Smooth muscle cell (in vitro differentiated cells): Measurements from ENCODE around the gene GABRR3. TPM values are rescaled to one million over a fixed set of nuclear protein-coding genes. Genes with fewer than 3 reads are reported as not detected.

Experiments
- DNase-seq: peaks from one replicate; lab custom pipeline; 2025; ENCODE audit not compliant: unreplicated experiment; lab: John Stamatoyannopoulos, UW
- H2AFZ ChIP-seq: fragments of 200-600 bp; sonication (generic); 2 replicates; pipeline ENCODE4 v1.6.0; 2016; ENCODE audit warnings: antibody characterized with exemption, low read depth, mild to moderate bottlenecking
- H3F3A ChIP-seq: fragments of 200-600 bp; sonication (generic); 2 replicates; pipeline ENCODE4 v1.6.0; 2017; ENCODE audit warnings: antibody characterized with exemption, low read depth
- H3K27ac ChIP-seq: fragments of 200-600 bp; sonication (generic); 2 replicates; pipeline ENCODE4 v1.5.1; 2016; ENCODE audit warnings: low read depth, mild to moderate bottlenecking
- H3K27me3 ChIP-seq: fragments of 200-600 bp; sonication (generic); 2 replicates; pipeline ENCODE4 v1.6.1; 2016; ENCODE audit warnings: low read depth, mild to moderate bottlenecking
- H3K36me3 ChIP-seq: fragments of 200-600 bp; sonication (generic); 2 replicates; pipeline ENCODE4 v1.5.1; 2016; ENCODE audit warnings: low read depth
- H3K4me1 ChIP-seq: fragments of 200-600 bp; sonication (generic); 2 replicates; pipeline ENCODE4 v1.5.1; 2016; ENCODE audit warnings: low read depth
- H3K4me2 ChIP-seq: fragments of 200-600 bp; sonication (generic); 2 replicates; pipeline ENCODE4 v1.6.0; 2016; ENCODE audit warnings: mild to moderate bottlenecking
- H3K4me3 ChIP-seq: fragments of 200-600 bp; sonication (generic); 2 replicates; pipeline ENCODE4 v1.5.1; 2016; ENCODE audit warnings: mild to moderate bottlenecking
- H3K79me2 ChIP-seq: fragments of 200-600 bp; sonication (generic); 2 replicates; pipeline ENCODE4 v1.6.0; 2016; ENCODE audit warnings: low read depth, mild to moderate bottlenecking
- H3K9ac ChIP-seq: fragments of 200-600 bp; sonication (generic); 2 replicates; pipeline ENCODE4 v1.6.0; 2016; ENCODE audit warnings: low read depth
- H3K9me3 ChIP-seq: fragments of 200-600 bp; sonication (generic); replicated peaks from 2 replicates; pipeline ENCODE4 v1.5.1; 2016; ENCODE audit warnings: low read depth
- H4K20me1 ChIP-seq: fragments of 200-600 bp; sonication (generic); 2 replicates; pipeline ENCODE4 v1.6.0; 2016; ENCODE audit warnings: low read depth
- WGBS: methylation state at CpG from one replicate; pipeline ENCODE4 v1.1.7; 2016; ENCODE audit warnings: low lambda C conversion rate; 5-methylcytosine and 5-hydroxymethylcytosine counted together
- polyA plus RNA-seq: library from polyadenylated mRNA; unstranded; fragments of >200 nt; fragmentation: Nextera tagmentation; extraction: Ambion mirVana; gene quantifications from 2 replicates; pipeline ENCODE4 v1.2.1, GENCODE V29; 2016
- total RNA-seq: library from RNA; depleted of rRNA; stranded (reverse); fragments of >200 nt; gene quantifications from 2 replicates; pipeline ENCODE4 v1.2.3, GENCODE V29; 2014
- TF ChIP-seq, protein P1 (sequence below): fragments of 200-600 bp; sonication (generic); IDR thresholded peaks from 2 replicates; pipeline ENCODE4 v1.5.1; 2017; ENCODE audit warnings: borderline replicate concordance, mild to moderate bottlenecking, antibody characterized with exemption; ENCODE audit not compliant: insufficient read depth, poor library complexity, severe bottlenecking

Gene GABRR3
- total and polyA plus RNA-seq, 2 experiments from 2014 or later, result not detected

- 50% methylated on average over 7 of the region's 7 CpGs for WGBS
- Histone ChIP-seq H4K20me1 (no peaks in the 10 kb centered on the region), H3K36me3 (no peaks in the 10 kb centered on the region), H3K4me3 (no peak overlapping the region), H3K9me3 (no peaks in the 10 kb centered on the region), H3K4me2 (no peak overlapping the region), H3K4me1 (no peaks in the 10 kb centered on the region), H2AFZ (no peak overlapping the region), H3K27me3 (no peaks in the 10 kb centered on the region), H3F3A (no peaks in the 10 kb centered on the region), H3K79me2 (no peaks in the 10 kb centered on the region), H3K27ac (no peak overlapping the region), H3K9ac (no peak overlapping the region)
- DNase-seq, result no peak
- TF ChIP-seq, protein P1, sequence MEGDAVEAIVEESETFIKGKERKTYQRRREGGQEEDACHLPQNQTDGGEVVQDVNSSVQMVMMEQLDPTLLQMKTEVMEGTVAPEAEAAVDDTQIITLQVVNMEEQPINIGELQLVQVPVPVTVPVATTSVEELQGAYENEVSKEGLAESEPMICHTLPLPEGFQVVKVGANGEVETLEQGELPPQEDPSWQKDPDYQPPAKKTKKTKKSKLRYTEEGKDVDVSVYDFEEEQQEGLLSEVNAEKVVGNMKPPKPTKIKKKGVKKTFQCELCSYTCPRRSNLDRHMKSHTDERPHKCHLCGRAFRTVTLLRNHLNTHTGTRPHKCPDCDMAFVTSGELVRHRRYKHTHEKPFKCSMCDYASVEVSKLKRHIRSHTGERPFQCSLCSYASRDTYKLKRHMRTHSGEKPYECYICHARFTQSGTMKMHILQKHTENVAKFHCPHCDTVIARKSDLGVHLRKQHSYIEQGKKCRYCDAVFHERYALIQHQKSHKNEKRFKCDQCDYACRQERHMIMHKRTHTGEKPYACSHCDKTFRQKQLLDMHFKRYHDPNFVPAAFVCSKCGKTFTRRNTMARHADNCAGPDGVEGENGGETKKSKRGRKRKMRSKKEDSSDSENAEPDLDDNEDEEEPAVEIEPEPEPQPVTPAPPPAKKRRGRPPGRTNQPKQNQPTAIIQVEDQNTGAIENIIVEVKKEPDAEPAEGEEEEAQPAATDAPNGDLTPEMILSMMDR, result no peak
Measured at GRCh38 chr3:98058244-98058960, 23.3 kb upstream of the GABRR3 start.

DNA sequence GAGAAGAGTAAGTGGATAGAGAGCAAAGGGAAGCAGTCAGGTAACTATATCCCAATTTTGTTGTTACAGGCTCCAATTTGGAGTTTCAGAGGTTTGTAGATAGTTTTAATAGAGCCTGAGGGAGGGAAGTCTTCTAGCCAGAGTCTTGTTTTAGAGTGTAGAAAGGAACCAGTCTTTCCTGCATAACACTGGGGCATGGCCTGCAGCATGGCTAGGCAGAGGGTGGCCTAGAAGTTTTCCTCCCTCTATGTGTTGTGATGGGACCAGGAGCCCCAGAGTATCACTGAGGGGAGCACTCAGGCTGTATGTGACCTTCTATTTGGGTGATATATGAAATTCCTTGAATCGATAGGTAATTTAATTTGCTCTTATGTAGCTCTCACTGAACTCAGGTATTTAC, 22.5 kb upstream of the GABRR3 start:
- Histone ChIP-seq H3K9ac (no peak overlapping the region), H3F3A (no peaks in the 10 kb centered on the region), H3K79me2 (no peaks in the 10 kb centered on the region), H2AFZ (no peak overlapping the region), H3K9me3 (no peaks in the 10 kb centered on the region), H3K27me3 (no peaks in the 10 kb centered on the region), H3K27ac (no peak overlapping the region), H3K4me3 (no peak overlapping the region), H4K20me1 (no peaks in the 10 kb centered on the region), H3K4me1 (no peaks in the 10 kb centered on the region), H3K36me3 (no peaks in the 10 kb centered on the region), H3K4me2 (no peak overlapping the region)
- TF ChIP-seq, protein P1, result no peak
- WGBS, result 100% methylated on average over 1 of the region's 1 CpG
- no peak for DNase-seq

GRCh38 chr3:98056035-98056434, 20.9 kb upstream of the GABRR3 start:
- Histone ChIP-seq H3F3A (no peaks in the 10 kb centered on the region), H3K4me3 (no peak overlapping the region), H3K79me2 (no peaks in the 10 kb centered on the region), H2AFZ (no peak overlapping the region), H4K20me1 (no peaks in the 10 kb centered on the region), H3K9ac (no peak overlapping the region), H3K27ac (no peak overlapping the region), H3K9me3 (no peaks in the 10 kb centered on the region), H3K27me3 (no peaks in the 10 kb centered on the region), H3K36me3 (no peaks in the 10 kb centered on the region), H3K4me2 (no peak overlapping the region), H3K4me1 (no peaks in the 10 kb centered on the region)
- TF ChIP-seq, protein P1, result no peak
- no peak for DNase-seq

DNA sequence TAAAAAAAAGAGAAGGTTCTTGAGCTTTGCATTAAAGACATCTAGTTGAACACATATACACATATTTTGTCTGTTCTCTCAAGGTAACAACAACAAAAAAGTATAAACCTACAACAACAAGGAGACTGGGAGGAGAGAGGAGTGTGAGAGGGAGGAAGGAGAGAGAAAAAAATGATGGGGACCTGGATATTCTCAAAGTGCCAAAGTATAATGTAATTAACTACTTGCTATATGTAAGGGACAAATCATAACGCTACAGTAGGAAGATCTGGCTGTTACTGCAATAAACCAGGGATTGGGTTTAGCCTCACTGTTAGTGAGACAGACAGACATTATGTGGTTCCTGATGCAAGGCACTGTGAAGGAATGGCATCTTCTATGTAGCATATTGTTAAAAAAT, 14.2 kb upstream of the GABRR3 start:
- Histone ChIP-seq H3F3A (no peaks in the 10 kb centered on the region), H3K79me2 (no peaks in the 10 kb centered on the region), H3K27ac (no peak overlapping the region), H3K4me2 (no peak overlapping the region), H3K36me3 (no peaks in the 10 kb centered on the region), H4K20me1 (no peaks in the 10 kb centered on the region), H3K9ac (no peak overlapping the region), H3K4me1 (no peaks in the 10 kb centered on the region), H3K27me3 (no peaks in the 10 kb centered on the region), H3K9me3 (no peaks in the 10 kb centered on the region), H2AFZ (no peak overlapping the region), H3K4me3 (no peak overlapping the region)
- DNase-seq, result no peak
- TF ChIP-seq, protein P1, result no peak
- WGBS, result 69% methylated on average over 1 of the region's 1 CpG
